ENCODE measurements around the gene AOAH.

AOAH gene

GRCh38 chr7:36690514-36691187 is 33.6 kb downstream of the AOAH start:
- peaks cover 17% of the 10 kb centered on the region for H3K27me3 ChIP-seq (ENCODE audit: control insufficient read depth, insufficient read depth, low read length)
- no peak overlapping the region for H3K4me2 ChIP-seq (ENCODE audit: low read length)
- peaks cover 8% of the 10 kb centered on the region for H3K4me1 ChIP-seq (ENCODE audit: control insufficient read depth, insufficient read depth, low read length)
- H3K4me3 ChIP-seq (ENCODE audit: low read length) = no peak overlapping the region
- no peak overlapping the region for H3K9ac ChIP-seq (ENCODE audit: low read depth, low read length)
- H3K36me3 ChIP-seq (ENCODE audit: insufficient read depth, low read length) = no peaks in the 10 kb centered on the region
- no peaks in the 10 kb centered on the region for H3K9me3 ChIP-seq (replicated peaks; ENCODE audit: low read length)

GRCh38 chr7:36690041-36690440 is 34.3 kb downstream of the AOAH start:
- no peak overlapping the region for H3K4me3 ChIP-seq (ENCODE audit: low read length)
- H3K9me3 ChIP-seq (replicated peaks; ENCODE audit: low read length) = no peaks in the 10 kb centered on the region
- H3K36me3 ChIP-seq (ENCODE audit: insufficient read depth, low read length) = no peaks in the 10 kb centered on the region
- H3K9ac ChIP-seq (ENCODE audit: low read depth, low read length) = no peak overlapping the region
- H3K27me3 ChIP-seq (ENCODE audit: control insufficient read depth, insufficient read depth, low read length) = peaks cover 17% of the 10 kb centered on the region
- peaks cover 8% of the 10 kb centered on the region for H3K4me1 ChIP-seq (ENCODE audit: control insufficient read depth, insufficient read depth, low read length)
- H3K4me2 ChIP-seq (ENCODE audit: low read length) = no peak overlapping the region

- no peaks in the 10 kb centered on the region for H3K36me3 ChIP-seq (ENCODE audit: insufficient read depth, low read length)
- peaks cover 4% of the 10 kb centered on the region for H3K27me3 ChIP-seq (ENCODE audit: control insufficient read depth, insufficient read depth, low read length)
- H3K9me3 ChIP-seq (replicated peaks; ENCODE audit: low read length) = no peaks in the 10 kb centered on the region
- peaks cover 8% of the 10 kb centered on the region for H3K4me1 ChIP-seq (ENCODE audit: control insufficient read depth, insufficient read depth, low read length)
- H3K9ac ChIP-seq (ENCODE audit: low read depth, low read length) = no peak overlapping the region
- H3K4me3 ChIP-seq (ENCODE audit: low read length) = no peak overlapping the region
- H3K4me2 ChIP-seq (ENCODE audit: low read length) = no peak overlapping the region
Measured at GRCh38 chr7:36686499-36686898, 37.8 kb downstream of the AOAH start.

GRCh38 chr7:36684954-36685353 is 39.3 kb downstream of the AOAH start:
- Histone ChIP-seq H3K4me1 (ENCODE audit: control insufficient read depth, insufficient read depth, low read length) (peaks cover 8% of the 10 kb centered on the region), H3K4me2 (ENCODE audit: low read length) (no peak overlapping the region), H3K9me3 (replicated peaks; ENCODE audit: low read length) (no peaks in the 10 kb centered on the region), H3K36me3 (ENCODE audit: insufficient read depth, low read length) (no peaks in the 10 kb centered on the region), H3K9ac (ENCODE audit: low read depth, low read length) (no peak overlapping the region), H3K27me3 (ENCODE audit: control insufficient read depth, insufficient read depth, low read length) (no peaks in the 10 kb centered on the region), H3K4me3 (ENCODE audit: low read length) (no peak overlapping the region)

GRCh38 chr7:36683695-36684357 is 40.5 kb downstream of the AOAH start:
- H3K36me3 ChIP-seq (ENCODE audit: insufficient read depth, low read length) = no peaks in the 10 kb centered on the region
- H3K27me3 ChIP-seq (ENCODE audit: control insufficient read depth, insufficient read depth, low read length) = no peaks in the 10 kb centered on the region
- H3K4me2 ChIP-seq (ENCODE audit: low read length) = no peak overlapping the region
- H3K9ac ChIP-seq (ENCODE audit: low read depth, low read length) = no peak overlapping the region
- H3K9me3 ChIP-seq (replicated peaks; ENCODE audit: low read length) = no peaks in the 10 kb centered on the region
- H3K4me3 ChIP-seq (ENCODE audit: low read length) = no peak overlapping the region
- peaks cover 8% of the 10 kb centered on the region for H3K4me1 ChIP-seq (ENCODE audit: control insufficient read depth, insufficient read depth, low read length)

GRCh38 chr7:36683111-36683510 is 41.2 kb downstream of the AOAH start:
- Histone ChIP-seq H3K4me3 (ENCODE audit: low read length) (no peak overlapping the region), H3K27me3 (ENCODE audit: control insufficient read depth, insufficient read depth, low read length) (no peaks in the 10 kb centered on the region), H3K4me1 (ENCODE audit: control insufficient read depth, insufficient read depth, low read length) (peaks cover 8% of the 10 kb centered on the region), H3K36me3 (ENCODE audit: insufficient read depth, low read length) (no peaks in the 10 kb centered on the region), H3K9me3 (replicated peaks; ENCODE audit: low read length) (no peaks in the 10 kb centered on the region), H3K4me2 (ENCODE audit: low read length) (no peak overlapping the region), H3K9ac (ENCODE audit: low read depth, low read length) (no peak overlapping the region)

- Histone ChIP-seq H3K9ac (ENCODE audit: low read depth, low read length) (no peak overlapping the region), H3K4me3 (ENCODE audit: low read length) (no peak overlapping the region), H3K4me2 (ENCODE audit: low read length) (no peak overlapping the region), H3K27me3 (ENCODE audit: control insufficient read depth, insufficient read depth, low read length) (no peaks in the 10 kb centered on the region), H3K36me3 (ENCODE audit: insufficient read depth, low read length) (no peaks in the 10 kb centered on the region), H3K4me1 (ENCODE audit: control insufficient read depth, insufficient read depth, low read length) (peaks cover 8% of the 10 kb centered on the region), H3K9me3 (replicated peaks; ENCODE audit: low read length) (no peaks in the 10 kb centered on the region)
Measured at GRCh38 chr7:36682102-36682501, 42.2 kb downstream of the AOAH start.

- Histone ChIP-seq H3K4me2 (ENCODE audit: low read length) (no peak overlapping the region), H3K36me3 (ENCODE audit: insufficient read depth, low read length) (no peaks in the 10 kb centered on the region), H3K9ac (ENCODE audit: low read depth, low read length) (no peak overlapping the region), H3K4me3 (ENCODE audit: low read length) (no peak overlapping the region), H3K4me1 (ENCODE audit: control insufficient read depth, insufficient read depth, low read length) (no peaks in the 10 kb centered on the region), H3K27me3 (ENCODE audit: control insufficient read depth, insufficient read depth, low read length) (peaks cover 6% of the 10 kb centered on the region), H3K9me3 (replicated peaks; ENCODE audit: low read length) (no peaks in the 10 kb centered on the region)
Measured at GRCh38 chr7:36677769-36678437, 46.4 kb downstream of the AOAH start.

- H3K9ac ChIP-seq (ENCODE audit: low read depth, low read length) = no peak overlapping the region
- H3K27me3 ChIP-seq (ENCODE audit: control insufficient read depth, insufficient read depth, low read length) = peaks cover 6% of the 10 kb centered on the region
- peaks cover 5% of the 10 kb centered on the region for H3K4me1 ChIP-seq (ENCODE audit: control insufficient read depth, insufficient read depth, low read length)
- no peaks in the 10 kb centered on the region for H3K9me3 ChIP-seq (replicated peaks; ENCODE audit: low read length)
- no peaks in the 10 kb centered on the region for H3K36me3 ChIP-seq (ENCODE audit: insufficient read depth, low read length)
- no peak overlapping the region for H3K4me2 ChIP-seq (ENCODE audit: low read length)
- H3K4me3 ChIP-seq (ENCODE audit: low read length) = no peak overlapping the region
Measured at GRCh38 chr7:36673703-36674102, 50.6 kb downstream of the AOAH start.

GRCh38 chr7:36671432-36671829 is 52.9 kb downstream of the AOAH start:
- no peak overlapping the region for H3K4me3 ChIP-seq (ENCODE audit: low read length)
- H3K9ac ChIP-seq (ENCODE audit: low read depth, low read length) = no peak overlapping the region
- H3K36me3 ChIP-seq (ENCODE audit: insufficient read depth, low read length) = no peaks in the 10 kb centered on the region
- H3K4me1 ChIP-seq (ENCODE audit: control insufficient read depth, insufficient read depth, low read length) = peaks cover 14% of the 10 kb centered on the region
- no peaks in the 10 kb centered on the region for H3K9me3 ChIP-seq (replicated peaks; ENCODE audit: low read length)
- peaks cover 2% of the 10 kb centered on the region for H3K27me3 ChIP-seq (ENCODE audit: control insufficient read depth, insufficient read depth, low read length)
- H3K4me2 ChIP-seq (ENCODE audit: low read length) = no peak overlapping the region

- Histone ChIP-seq H3K4me1 (ENCODE audit: control insufficient read depth, insufficient read depth, low read length) (peaks cover 14% of the 10 kb centered on the region), H3K4me2 (ENCODE audit: low read length) (no peak overlapping the region), H3K9me3 (replicated peaks; ENCODE audit: low read length) (no peaks in the 10 kb centered on the region), H3K9ac (ENCODE audit: low read depth, low read length) (no peak overlapping the region), H3K27me3 (ENCODE audit: control insufficient read depth, insufficient read depth, low read length) (no peaks in the 10 kb centered on the region), H3K4me3 (ENCODE audit: low read length) (no peak overlapping the region), H3K36me3 (ENCODE audit: insufficient read depth, low read length) (no peaks in the 10 kb centered on the region)
Measured at GRCh38 chr7:36670585-36671431, 53.5 kb downstream of the AOAH start.

All from skeletal muscle satellite cell (primary cell).